ENCODE data around the gene PDPN. TPM values are rescaled to one million over a fixed set of nuclear protein-coding genes. Genes with fewer than 3 reads are reported as not detected.

PDPN gene
- total and polyA plus RNA-seq, 2 of the 8 experiments (the other 6 are each of a cell fraction or from before 2014, with no cell fraction given) = 44.7 to 169 TPM

- TF ChIP-seq TAF7 (optimal IDR thresholded peaks at IDR 0.05; ENCODE audit: borderline replicate concordance, low read depth, low read length) (no peak), EZH2 (IDR thresholded peaks at IDR 0.05; ENCODE audit: low read depth, low read length, severe bottlenecking) (no peak), ASH2L (IDR thresholded peaks at IDR 0.05; ENCODE audit: low read length) (no peak), KDM5A (IDR thresholded peaks at IDR 0.05; ENCODE audit: low read length) (no peak), BCL11A (IDR thresholded peaks at IDR 0.05; ENCODE audit: low read depth in 2 of 2, low read length in 2 of 2) (no peak)
Observed at GRCh38 chr1:13544221-13544556, 39.4 kb upstream of the PDPN start (continued).
